Mesenchymal stem cell (in vitro differentiated cells and primary cell): ENCODE data around the gene CAMTA1.

Experiments used
- DNase-seq: peaks from one replicate; pipeline ENCODE4 v3.0.0-alpha.2; 2013
- H2AFZ ChIP-seq: one replicate; pipeline ENCODE4 v1.6.1; 2013; ENCODE audit warnings: low read depth, mild to moderate bottlenecking, control low read depth, inconsistent platforms, low read length, moderate library complexity
- H2AK5ac ChIP-seq: 2 replicates; pipeline ENCODE4 v1.6.1; 2013; ENCODE audit warnings: low read length, moderate library complexity, mild to moderate bottlenecking, inconsistent platforms; ENCODE audit not compliant: severe bottlenecking
- H2BK120ac ChIP-seq: one replicate; pipeline ENCODE4 v1.6.1; 2013; ENCODE audit warnings: low read depth, mild to moderate bottlenecking, inconsistent platforms, low read length, moderate library complexity
- H2BK12ac ChIP-seq, 2 experiments: one replicate each; pipeline ENCODE4 v1.6.1; 2013; ENCODE audit warnings: inconsistent platforms in 2 of 2, low read length in 2 of 2, mild to moderate bottlenecking in 2 of 2, moderate library complexity in 2 of 2, control low read depth in 1 of 2
- H2BK15ac ChIP-seq: one replicate; pipeline ENCODE4 v1.6.1; 2013; ENCODE audit warnings: mild to moderate bottlenecking, low read depth, inconsistent platforms; ENCODE audit not compliant: poor library complexity, severe bottlenecking
- H2BK5ac ChIP-seq: 2 replicates; pipeline ENCODE4 v1.6.1; 2013; ENCODE audit warnings: low read depth, mild to moderate bottlenecking, low read length, control low read depth, inconsistent platforms; ENCODE audit not compliant: poor library complexity, severe bottlenecking
- H3K14ac ChIP-seq, 2 experiments: one replicate each; pipeline ENCODE4 v1.6.1; 2013; ENCODE audit warnings: inconsistent platforms in 2 of 2, low read length in 2 of 2, control low read depth in 1 of 2, mild to moderate bottlenecking in 1 of 2, moderate library complexity in 1 of 2
- H3K18ac ChIP-seq, 2 experiments: one replicate each; pipeline ENCODE4 v1.6.1; 2013; ENCODE audit warnings: inconsistent platforms in 2 of 2, low read length in 2 of 2, control low read depth in 1 of 2, low read depth in 1 of 2, mild to moderate bottlenecking in 1 of 2
- H3K23ac ChIP-seq, 2 experiments: one replicate each; pipeline ENCODE4 v1.6.1; 2013; ENCODE audit warnings: inconsistent platforms in 2 of 2, low read length in 2 of 2, mild to moderate bottlenecking in 2 of 2, moderate library complexity in 2 of 2, control low read depth in 1 of 2
- H3K27ac ChIP-seq: 2 replicates; pipeline ENCODE4 v1.5.1; 2013; ENCODE audit warnings: mild to moderate bottlenecking, moderate library complexity, low read length, control low read depth, inconsistent platforms; ENCODE audit not compliant: poor library complexity, severe bottlenecking
- H3K27me3 ChIP-seq, 2 experiments: 2 replicates each; pipeline versions ENCODE4 v1.6.1 to v1.7.0; 2013; ENCODE audit warnings: low read length in 2 of 2, mild to moderate bottlenecking in 2 of 2, moderate library complexity in 2 of 2, control low read depth in 1 of 2, inconsistent platforms in 1 of 2; ENCODE audit not compliant: control insufficient read depth in 1 of 2, insufficient read depth in 1 of 2
- H3K36me3 ChIP-seq, 2 experiments: 2 replicates each; pipeline versions ENCODE4 v1.6.1 to v1.7.0; 2013; ENCODE audit warnings: low read length in 2 of 2, control low read depth in 1 of 2, inconsistent platforms in 1 of 2, low read depth in 1 of 2, mild to moderate bottlenecking in 1 of 2; ENCODE audit not compliant: insufficient read depth in 2 of 2, control insufficient read depth in 1 of 2
- H3K4ac ChIP-seq, 2 experiments: one replicate each; pipeline ENCODE4 v1.6.1; 2013; ENCODE audit warnings: inconsistent platforms in 2 of 2, low read length in 2 of 2, mild to moderate bottlenecking in 2 of 2, moderate library complexity in 2 of 2, control low read depth in 1 of 2, low read depth in 1 of 2
- H3K4me1 ChIP-seq: 2 replicates; pipeline ENCODE4 v1.6.1; 2013; ENCODE audit warnings: low read depth, low read length, control low read depth; ENCODE audit not compliant: control insufficient read depth, insufficient read depth
- H3K4me2 ChIP-seq: 2 replicates; pipeline ENCODE4 v1.6.1; 2013; ENCODE audit warnings: low read length, mild to moderate bottlenecking, inconsistent platforms; ENCODE audit not compliant: poor library complexity, severe bottlenecking
- H3K4me3 ChIP-seq, 2 experiments: 2 replicates each; pipeline versions ENCODE4 v1.5.1 to v1.7.0; 2013; ENCODE audit warnings: low read length in 2 of 2, mild to moderate bottlenecking in 2 of 2, control low read depth in 1 of 2, low read depth in 1 of 2; ENCODE audit not compliant: insufficient read depth in 1 of 2
- H3K79me1 ChIP-seq: replicated peaks from 2 replicates; pipeline ENCODE4 v1.6.1; 2013; ENCODE audit warnings: mild to moderate bottlenecking, control low read depth, low read length, inconsistent platforms; ENCODE audit not compliant: poor library complexity, severe bottlenecking
- H3K9ac ChIP-seq: 2 replicates; pipeline ENCODE4 v1.7.0; 2013; ENCODE audit warnings: mild to moderate bottlenecking, low read length, moderate library complexity
- H3K9me3 ChIP-seq: 2 replicates; pipeline ENCODE4 v1.7.0; 2013; ENCODE audit warnings: mild to moderate bottlenecking, low read length; ENCODE audit not compliant: control insufficient read depth
- H4K8ac ChIP-seq: one replicate; pipeline ENCODE4 v1.6.1; 2013; ENCODE audit warnings: inconsistent platforms, mild to moderate bottlenecking, low read length, moderate library complexity
- H4K91ac ChIP-seq: one replicate; pipeline ENCODE4 v1.6.1; 2013; ENCODE audit warnings: mild to moderate bottlenecking, low read length, inconsistent platforms
- WGBS: methylation state at CpG from one replicate; pipeline ENCODE4 v1.1.7; 2013; ENCODE audit warnings: mixed read lengths; 5-methylcytosine and 5-hydroxymethylcytosine counted together

Gene CAMTA1

DNA sequence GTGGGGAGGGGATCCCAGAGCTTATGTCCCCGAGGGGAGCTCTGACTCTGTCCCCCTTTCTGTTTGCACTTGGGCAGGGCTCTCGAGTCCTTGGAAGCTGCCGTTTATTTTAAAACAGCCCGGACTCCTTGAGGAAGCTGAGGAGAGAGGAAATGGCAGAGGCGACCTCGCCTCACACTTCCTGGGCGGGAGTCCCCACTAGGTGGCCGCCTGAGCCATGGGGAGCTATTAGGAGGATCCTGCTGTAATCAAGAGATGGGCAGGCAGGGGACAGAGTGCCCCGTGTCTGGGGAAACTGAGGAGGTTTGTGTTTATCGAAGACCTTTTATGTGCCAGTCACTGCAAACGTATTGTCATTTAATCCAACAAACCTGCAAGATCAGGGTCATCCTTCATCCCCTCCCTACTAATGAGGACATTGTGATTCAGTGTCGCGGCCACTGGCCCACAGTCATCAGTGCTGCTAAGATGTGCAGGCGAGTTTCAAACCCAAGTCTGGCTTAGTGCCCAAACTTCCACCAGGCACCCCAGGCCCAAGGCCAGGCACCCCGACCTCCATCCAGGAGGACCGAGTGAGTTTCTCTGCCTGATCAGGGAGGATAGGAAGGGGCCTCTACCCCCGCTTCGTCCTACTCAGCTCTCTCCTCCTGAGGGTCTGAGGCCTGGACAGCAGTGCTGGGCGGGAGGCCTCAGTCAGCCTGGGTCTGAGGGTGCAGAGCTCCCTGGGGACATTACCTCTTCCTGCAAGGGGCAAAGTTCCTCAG lies 669.0 kb downstream of the CAMTA1 start:
- Histone ChIP-seq H3K36me3 (no peaks in the 10 kb centered on the region), H2AK5ac (no peak overlapping the region), H4K8ac (no peak overlapping the region), H2BK120ac (no peak overlapping the region), H2AFZ (no peak overlapping the region), H2BK15ac (no peak overlapping the region), H3K18ac (no peak overlapping the region), H2BK5ac (no peak overlapping the region), H3K27ac (no peak overlapping the region), H3K23ac (no peak overlapping the region), H4K91ac (no peak overlapping the region), H3K4me2 (no peak overlapping the region), H3K14ac (no peak overlapping the region), H2BK12ac (no peak overlapping the region), H3K4ac (peak overlapping the region in 1 of 2 experiments; percentile 5), H3K27me3 (peaks cover 0 to 15% of the 10 kb centered on the region in 2 experiments), H3K9me3 (no peaks in the 10 kb centered on the region), H3K4me3 (peak overlapping the region in 1 of 2 experiments; percentile 58), H3K79me1 (no peaks in the 10 kb centered on the region), H3K4me1 (peaks cover 24% of the 10 kb centered on the region), H3K9ac (no peak overlapping the region)
- peak; percentile 30 for DNase-seq
- WGBS: 68% methylated on average over 19 of the region's 19 CpGs

DNA sequence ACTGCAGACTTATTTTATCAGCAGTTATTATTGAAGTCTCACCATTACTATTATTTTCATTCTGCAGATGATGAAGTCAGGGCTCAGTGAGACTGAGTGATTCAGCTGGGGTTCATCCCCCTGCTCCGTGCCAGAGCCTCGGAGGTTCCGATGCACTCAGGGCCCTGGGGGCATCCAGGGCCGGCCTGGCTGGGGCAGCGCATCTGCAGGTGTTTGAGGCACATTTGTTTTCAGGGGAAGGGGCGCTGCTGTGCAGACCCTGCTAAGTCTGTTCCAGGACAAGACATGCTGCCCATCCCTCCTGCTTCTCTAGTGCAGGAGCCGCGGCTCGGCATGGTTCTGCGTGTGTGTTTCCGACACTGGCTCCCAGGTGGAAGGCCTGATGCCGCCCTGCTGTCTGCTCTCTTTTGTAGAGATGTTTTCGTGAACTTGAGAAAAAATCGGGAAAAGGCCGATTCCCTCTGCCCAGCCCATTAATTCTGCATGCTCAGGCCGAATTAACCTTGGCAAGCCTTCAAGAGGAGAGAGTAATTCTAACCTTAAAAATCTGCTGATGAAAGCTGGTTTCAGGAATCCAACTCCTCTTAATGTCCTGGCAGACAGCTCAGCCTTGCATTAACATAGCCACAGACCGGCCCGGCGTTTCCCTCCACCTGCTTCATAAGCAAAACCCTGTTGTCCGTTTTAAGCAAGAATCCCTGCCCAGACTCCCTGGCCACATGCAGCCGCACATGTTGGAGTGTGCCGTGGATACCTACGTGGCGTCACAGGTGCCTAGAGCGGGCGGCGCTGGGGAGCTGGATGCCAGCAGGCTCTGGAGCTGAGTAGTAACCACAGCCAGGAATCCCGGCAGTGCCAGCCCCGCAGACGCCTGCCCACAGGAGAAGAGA lies 669.9 kb downstream of the CAMTA1 start:
- H2BK5ac ChIP-seq: no peak overlapping the region
- H2AK5ac ChIP-seq: no peak overlapping the region
- peak overlapping the region in 1 of 2 experiments; percentile 31 for H3K14ac ChIP-seq
- H3K4me1 ChIP-seq: peaks cover 24% of the 10 kb centered on the region
- H2BK12ac ChIP-seq: no peak overlapping the region
- no peak for DNase-seq
- no peak overlapping the region for H3K27ac ChIP-seq
- no peaks in the 10 kb centered on the region for H3K36me3 ChIP-seq
- H3K4me2 ChIP-seq: no peak overlapping the region
- peak overlapping the region; percentile 19 for H3K9ac ChIP-seq
- 93% methylated on average over 30 of the region's 30 CpGs for WGBS
- H3K9me3 ChIP-seq: no peaks in the 10 kb centered on the region
- H2BK15ac ChIP-seq: no peak overlapping the region
- no peak overlapping the region for H2AFZ ChIP-seq
- peaks cover 0 to 23% of the 10 kb centered on the region in 2 experiments for H3K27me3 ChIP-seq
- no peaks in the 10 kb centered on the region for H3K79me1 ChIP-seq
- H3K4ac ChIP-seq: no peak overlapping the region
- H3K23ac ChIP-seq: no peak overlapping the region
- H2BK120ac ChIP-seq: no peak overlapping the region
- no peak overlapping the region for H4K91ac ChIP-seq
- no peak overlapping the region for H4K8ac ChIP-seq
- H3K18ac ChIP-seq: no peak overlapping the region
- H3K4me3 ChIP-seq: peak overlapping the region in 1 of 2 experiments; percentile 58

DNA sequence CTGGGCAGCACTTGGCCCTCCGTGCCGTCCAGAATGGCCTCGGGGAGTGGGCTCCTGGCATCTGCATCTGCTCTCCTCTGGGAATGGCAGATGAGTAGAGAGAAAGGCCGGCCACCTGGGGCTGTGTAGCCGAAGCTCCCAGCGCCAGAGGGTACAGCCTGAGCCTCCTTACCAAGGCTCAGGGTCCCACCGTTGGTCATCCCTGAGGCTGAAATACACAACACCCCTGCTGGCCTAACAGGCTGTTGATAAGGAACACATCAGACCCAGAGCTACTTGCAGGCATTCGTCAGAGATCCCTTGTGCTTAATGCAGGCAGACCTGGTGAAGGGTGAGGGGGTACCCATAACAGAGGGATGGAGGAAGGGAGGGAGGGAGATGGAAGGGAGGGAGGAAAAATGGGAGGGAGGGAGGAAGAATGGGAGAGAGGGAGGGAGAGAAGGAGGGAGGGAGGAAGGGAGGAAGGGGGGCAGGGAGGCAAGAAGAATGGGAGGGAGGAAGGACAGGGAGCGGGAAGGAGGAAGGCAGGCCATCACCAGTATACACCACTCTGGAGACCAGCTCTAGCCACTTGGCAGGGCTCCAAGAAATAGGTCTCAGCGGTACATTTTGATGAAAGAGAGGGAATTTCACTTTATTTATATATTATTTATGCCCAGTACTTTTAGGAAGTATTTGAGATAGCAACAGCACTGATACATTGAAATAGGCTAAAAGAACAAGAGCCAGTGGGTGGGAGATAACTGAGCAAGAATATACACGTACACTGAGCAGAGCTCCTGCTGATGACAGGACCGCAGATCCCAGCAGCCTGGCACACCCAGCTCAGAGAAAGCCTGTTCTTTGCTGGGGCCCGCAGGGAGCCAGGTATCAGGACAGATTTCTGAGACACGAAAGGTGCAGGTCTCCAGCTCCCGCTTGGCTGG lies 670.8 kb downstream of the CAMTA1 start:
- no peak overlapping the region for H3K27ac ChIP-seq
- WGBS: 87% methylated on average over 12 of the region's 15 CpGs
- no peak overlapping the region for H4K91ac ChIP-seq
- H4K8ac ChIP-seq: no peak overlapping the region
- peaks cover 0 to 31% of the 10 kb centered on the region in 2 experiments for H3K27me3 ChIP-seq
- H3K4ac ChIP-seq: no peak overlapping the region
- no peak overlapping the region for H3K4me3 ChIP-seq
- no peak overlapping the region for H2AK5ac ChIP-seq
- no peak overlapping the region for H3K23ac ChIP-seq
- peaks cover 22% of the 10 kb centered on the region for H3K4me1 ChIP-seq
- no peak overlapping the region for H2BK15ac ChIP-seq
- H3K79me1 ChIP-seq: no peaks in the 10 kb centered on the region
- DNase-seq: no peak
- H2BK120ac ChIP-seq: no peak overlapping the region
- no peak overlapping the region for H2BK5ac ChIP-seq
- no peak overlapping the region for H3K14ac ChIP-seq
- no peak overlapping the region for H2AFZ ChIP-seq
- H2BK12ac ChIP-seq: no peak overlapping the region
- H3K9ac ChIP-seq: no peak overlapping the region
- H3K18ac ChIP-seq: no peak overlapping the region
- no peak overlapping the region for H3K4me2 ChIP-seq
- H3K9me3 ChIP-seq: no peaks in the 10 kb centered on the region
- no peaks in the 10 kb centered on the region for H3K36me3 ChIP-seq
